GM12872 (cell line): ENCODE data around the gene TRANK1.

Source experiments
- TF ChIP-seq, protein P1 (sequence below): IDR thresholded peaks from 3 replicates; pipeline ENCODE4 v1.5.1; 2011; ENCODE audit warnings: low read depth, mild to moderate bottlenecking, low read length, moderate library complexity; ENCODE audit not compliant: insufficient read depth

The TRANK1 gene

DNA sequence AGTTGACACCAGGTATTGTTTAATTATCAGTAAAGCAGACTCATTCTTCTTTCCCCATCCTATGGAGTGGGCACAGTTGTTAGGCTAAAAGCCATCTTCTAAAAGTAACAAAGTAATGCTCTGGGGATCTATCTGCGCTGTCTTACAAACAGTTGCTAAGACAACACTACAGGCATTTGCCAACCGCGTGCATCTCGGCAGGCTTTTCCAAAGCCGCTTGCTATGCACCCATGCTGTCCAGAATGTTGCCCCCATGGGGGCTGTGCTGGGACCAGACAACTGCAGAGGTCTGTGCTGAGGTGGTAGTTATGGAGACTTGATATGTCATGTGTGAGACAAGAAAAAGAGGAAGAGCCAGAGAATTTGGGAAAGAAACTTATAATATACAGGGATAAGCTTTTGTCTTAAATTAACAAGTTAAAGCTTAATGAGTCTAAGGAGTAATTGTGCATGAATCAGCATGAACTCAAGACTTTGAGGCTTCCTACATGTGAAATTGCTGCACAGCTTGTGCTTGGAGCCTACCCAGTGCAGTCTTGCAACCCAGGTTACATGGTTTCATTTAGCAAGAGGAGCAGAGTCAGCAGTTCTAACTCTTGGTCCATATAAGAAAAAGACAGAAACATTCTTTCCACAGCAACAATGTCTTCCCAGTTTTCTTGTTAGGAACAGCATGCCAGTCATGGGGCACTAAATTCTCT is 141.6 kb downstream of the TRANK1 start:
- TF ChIP-seq, protein P1, sequence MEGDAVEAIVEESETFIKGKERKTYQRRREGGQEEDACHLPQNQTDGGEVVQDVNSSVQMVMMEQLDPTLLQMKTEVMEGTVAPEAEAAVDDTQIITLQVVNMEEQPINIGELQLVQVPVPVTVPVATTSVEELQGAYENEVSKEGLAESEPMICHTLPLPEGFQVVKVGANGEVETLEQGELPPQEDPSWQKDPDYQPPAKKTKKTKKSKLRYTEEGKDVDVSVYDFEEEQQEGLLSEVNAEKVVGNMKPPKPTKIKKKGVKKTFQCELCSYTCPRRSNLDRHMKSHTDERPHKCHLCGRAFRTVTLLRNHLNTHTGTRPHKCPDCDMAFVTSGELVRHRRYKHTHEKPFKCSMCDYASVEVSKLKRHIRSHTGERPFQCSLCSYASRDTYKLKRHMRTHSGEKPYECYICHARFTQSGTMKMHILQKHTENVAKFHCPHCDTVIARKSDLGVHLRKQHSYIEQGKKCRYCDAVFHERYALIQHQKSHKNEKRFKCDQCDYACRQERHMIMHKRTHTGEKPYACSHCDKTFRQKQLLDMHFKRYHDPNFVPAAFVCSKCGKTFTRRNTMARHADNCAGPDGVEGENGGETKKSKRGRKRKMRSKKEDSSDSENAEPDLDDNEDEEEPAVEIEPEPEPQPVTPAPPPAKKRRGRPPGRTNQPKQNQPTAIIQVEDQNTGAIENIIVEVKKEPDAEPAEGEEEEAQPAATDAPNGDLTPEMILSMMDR = no peak

DNA sequence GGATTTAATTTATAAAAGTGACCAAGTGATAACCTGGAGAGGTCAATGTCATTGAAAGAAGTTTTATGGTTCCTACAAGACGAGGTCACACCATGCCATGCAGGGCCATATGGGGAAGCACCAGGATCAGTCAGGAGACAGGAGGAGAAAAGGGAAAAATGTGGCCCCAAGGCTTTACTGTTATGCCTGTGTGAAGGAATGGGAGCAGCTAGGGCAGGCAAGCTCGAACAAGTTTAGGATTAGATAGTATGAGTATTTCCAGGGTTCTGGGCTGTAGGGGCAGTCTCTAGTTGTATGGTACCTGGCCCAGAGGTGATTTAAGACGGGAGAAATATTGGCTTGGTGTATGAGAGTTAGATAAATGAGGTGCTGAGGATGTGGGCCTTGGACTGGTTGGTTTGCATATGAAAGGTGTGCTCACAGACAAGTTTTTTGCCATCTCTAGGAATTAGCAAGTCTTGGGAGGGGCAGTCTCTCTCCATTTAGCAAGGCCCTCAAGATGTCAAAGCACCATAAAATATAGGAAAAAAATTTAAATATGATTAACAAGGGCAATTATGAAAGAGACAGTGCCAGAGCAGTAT is 144.2 kb downstream of the TRANK1 start:
- TF ChIP-seq, protein P1 = no peak

DNA sequence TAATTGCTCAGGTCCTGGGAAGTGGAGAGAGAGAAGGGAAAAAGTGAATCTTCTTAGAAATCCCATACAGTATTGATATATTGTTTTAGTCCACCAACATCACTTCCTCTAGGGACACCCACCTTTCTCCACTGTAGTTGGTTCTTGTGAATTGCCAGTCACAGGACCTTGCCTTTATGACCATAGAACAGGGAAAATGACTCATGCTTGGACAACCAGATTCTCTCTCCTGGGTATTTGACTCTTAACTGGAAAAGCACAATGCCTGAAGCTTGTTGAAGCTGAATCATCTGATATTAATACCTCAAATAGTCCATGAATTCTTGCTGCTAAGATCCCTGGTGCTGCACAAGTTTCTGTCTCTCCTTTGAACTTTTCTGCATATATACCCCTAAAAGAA is 148.0 kb downstream of the TRANK1 start:
- TF ChIP-seq, protein P1 = no peak

DNA sequence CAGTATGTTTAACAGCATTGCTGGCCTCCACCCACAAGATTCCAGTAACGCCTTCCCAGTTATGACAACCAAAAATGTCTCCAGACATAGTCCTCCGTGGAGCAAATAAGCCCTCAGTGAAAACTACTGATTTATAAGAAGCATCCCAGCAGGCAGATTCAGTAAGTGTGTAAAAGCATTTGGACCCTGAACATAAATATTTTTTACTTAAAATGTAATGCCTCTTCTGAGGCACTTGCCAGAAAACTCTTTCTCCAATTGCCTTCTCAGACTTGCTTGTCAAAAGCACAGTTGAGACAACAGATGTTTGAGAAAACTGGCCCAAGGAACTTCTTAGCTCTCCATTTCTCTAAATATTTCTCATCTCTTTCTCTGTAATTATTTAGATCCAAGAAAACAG is 148.7 kb downstream of the TRANK1 start:
- TF ChIP-seq, protein P1 = no peak

DNA sequence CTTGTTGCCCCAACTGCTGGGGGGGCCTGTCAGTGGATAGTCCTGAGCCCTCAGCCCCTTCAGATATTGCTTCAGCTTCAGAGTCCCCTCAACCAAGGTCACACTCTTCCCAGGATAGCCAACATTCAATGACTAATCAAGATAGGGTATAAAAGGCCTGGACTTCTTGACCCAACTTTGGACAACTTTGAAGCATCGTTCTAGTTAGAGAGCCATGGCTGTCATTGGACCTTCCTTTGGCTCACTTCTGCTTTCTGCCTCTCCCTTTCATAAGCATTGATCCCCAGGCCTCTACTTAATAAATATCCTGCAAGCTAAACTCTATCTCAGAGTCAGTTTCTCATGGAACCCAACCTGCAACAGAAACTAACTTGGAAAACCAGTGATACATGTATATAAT is 149.2 kb downstream of the TRANK1 start:
- TF ChIP-seq, protein P1 = no peak

DNA sequence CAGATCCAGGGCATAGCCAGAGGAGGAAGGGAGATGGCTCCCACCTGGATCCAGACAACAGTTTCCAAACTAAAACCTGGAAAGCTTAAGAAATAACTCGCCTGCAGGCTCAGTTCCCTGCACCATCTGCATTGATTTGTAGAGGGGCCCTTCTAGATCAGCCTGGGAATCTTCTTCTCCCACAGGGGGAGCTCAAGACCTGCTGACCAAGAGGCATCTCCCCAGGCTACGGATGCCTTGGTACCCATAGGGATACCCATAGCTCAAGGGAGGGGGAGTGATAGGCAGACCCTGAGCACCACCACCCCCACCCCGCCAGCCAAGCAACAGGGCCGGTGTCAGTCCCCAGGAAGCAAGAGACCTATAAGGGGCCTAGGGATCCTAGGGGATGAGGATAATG is 152.5 kb downstream of the TRANK1 start:
- TF ChIP-seq, protein P1 = peak; percentile 60

DNA sequence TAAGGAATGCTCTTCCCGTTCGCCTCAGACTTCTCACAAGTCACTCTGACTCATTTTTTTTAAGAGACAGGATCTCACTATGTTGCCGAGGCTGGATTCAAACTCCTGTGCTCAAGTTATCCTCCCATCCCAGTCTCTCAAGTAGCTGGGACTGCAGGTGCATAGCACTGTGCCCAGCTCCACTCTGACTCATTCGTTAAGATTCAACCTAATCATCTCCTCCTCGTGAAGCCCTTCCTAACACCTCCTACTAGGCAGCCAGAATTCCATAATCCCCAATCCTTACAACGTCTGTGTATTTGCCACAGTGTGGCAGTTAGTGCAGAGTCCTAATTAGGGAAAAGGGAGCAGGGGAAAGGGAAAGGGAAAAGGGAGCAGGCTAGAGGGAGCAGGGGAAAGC is 154.1 kb downstream of the TRANK1 start:
- TF ChIP-seq, protein P1 = no peak
